ENCODE results near the gene FSTL1.

DNA sequence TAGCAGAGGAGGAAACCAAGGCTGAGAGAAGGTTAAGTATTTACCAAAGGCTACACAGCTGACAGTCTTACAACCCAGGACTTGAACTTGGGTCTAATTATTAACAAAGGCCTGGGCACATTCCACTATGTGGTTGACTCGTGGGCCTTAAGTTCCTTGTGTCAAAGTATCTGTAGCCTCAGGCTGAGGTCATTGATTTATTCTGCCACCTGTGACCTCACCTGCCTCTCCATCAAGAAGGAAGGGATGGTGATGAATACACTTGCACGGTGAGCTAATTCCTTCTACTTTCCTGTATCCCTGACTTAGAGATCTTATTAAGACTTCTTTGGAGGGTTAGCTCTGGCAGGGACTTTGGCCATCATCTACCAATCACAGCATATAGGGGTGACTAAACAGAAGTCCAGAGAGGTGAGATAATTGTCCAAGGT is 81.7 kb downstream of the FSTL1 start:
- TF ChIP-seq POLR2A (IDR thresholded peaks at IDR 0.05): no peak
- no peak for TF ChIP-seq CTCF (IDR thresholded peaks at IDR 0.05)

All from right lobe of liver (tissue), 4 donors.